Measurements from ENCODE around the gene RSBN1.

GRCh38 chr1:113777561-113777960 lies 34.7 kb downstream of the RSBN1 start:
- TF ChIP-seq RCOR1 (conservative IDR thresholded peaks at IDR 0.05; ENCODE audit: low read depth, low read length) (no peak), MEF2B (IDR thresholded peaks at IDR 0.05; ENCODE audit: partially characterized antibody, poor library complexity, severe bottlenecking) (no peak), CUX1 (IDR thresholded peaks at IDR 0.05; ENCODE audit: insufficient replicate concordance, low read depth, low read length) (no peak), SRF (IDR thresholded peaks at IDR 0.05; ENCODE audit: low read depth in 2 of 2, low read length in 2 of 2) (no peak), EZH2 (IDR thresholded peaks at IDR 0.05; ENCODE audit: borderline replicate concordance, control insufficient read depth, low read depth, low read length) (no peak), EP300 (IDR thresholded peaks at IDR 0.05; ENCODE audit: borderline replicate concordance in 1 of 2, control insufficient read depth in 1 of 2, low read depth in 2 of 2, low read length in 2 of 2) (no peak), SP1 (IDR thresholded peaks at IDR 0.05; ENCODE audit: low read depth, low read length) (no peak), RELA (IDR thresholded peaks at IDR 0.05; ENCODE audit: borderline replicate concordance, partially characterized antibody) (no peak), BRCA1 (IDR thresholded peaks at IDR 0.05; ENCODE audit: low read depth, low read length) (no peak), ZZZ3 (IDR thresholded peaks at IDR 0.05; ENCODE audit: control insufficient read depth, insufficient read length, low read depth) (no peak)
- TF ChIP-seq, protein P1, sequence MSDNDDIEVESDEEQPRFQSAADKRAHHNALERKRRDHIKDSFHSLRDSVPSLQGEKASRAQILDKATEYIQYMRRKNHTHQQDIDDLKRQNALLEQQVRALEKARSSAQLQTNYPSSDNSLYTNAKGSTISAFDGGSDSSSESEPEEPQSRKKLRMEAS (IDR thresholded peaks at IDR 0.05; ENCODE audit: low read depth, low read length): no peak
- TF ChIP-seq, protein P2, sequence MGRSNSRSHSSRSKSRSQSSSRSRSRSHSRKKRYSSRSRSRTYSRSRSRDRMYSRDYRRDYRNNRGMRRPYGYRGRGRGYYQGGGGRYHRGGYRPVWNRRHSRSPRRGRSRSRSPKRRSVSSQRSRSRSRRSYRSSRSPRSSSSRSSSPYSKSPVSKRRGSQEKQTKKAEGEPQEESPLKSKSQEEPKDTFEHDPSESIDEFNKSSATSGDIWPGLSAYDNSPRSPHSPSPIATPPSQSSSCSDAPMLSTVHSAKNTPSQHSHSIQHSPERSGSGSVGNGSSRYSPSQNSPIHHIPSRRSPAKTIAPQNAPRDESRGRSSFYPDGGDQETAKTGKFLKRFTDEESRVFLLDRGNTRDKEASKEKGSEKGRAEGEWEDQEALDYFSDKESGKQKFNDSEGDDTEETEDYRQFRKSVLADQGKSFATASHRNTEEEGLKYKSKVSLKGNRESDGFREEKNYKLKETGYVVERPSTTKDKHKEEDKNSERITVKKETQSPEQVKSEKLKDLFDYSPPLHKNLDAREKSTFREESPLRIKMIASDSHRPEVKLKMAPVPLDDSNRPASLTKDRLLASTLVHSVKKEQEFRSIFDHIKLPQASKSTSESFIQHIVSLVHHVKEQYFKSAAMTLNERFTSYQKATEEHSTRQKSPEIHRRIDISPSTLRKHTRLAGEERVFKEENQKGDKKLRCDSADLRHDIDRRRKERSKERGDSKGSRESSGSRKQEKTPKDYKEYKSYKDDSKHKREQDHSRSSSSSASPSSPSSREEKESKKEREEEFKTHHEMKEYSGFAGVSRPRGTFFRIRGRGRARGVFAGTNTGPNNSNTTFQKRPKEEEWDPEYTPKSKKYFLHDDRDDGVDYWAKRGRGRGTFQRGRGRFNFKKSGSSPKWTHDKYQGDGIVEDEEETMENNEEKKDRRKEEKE (IDR thresholded peaks at IDR 0.05): no peak

All from GM12878 (cell line).